ENCODE measurements around the gene APOBEC4.
A peak's percentile ranks its signal among the peaks of the same experiment; 100 is the strongest.
"Not testable (repeated sequence)": the region's sequence is repeated elsewhere in the genome, so short reads cannot be mapped to it uniquely, and the experiment has no call there.

The APOBEC4 gene

DNA sequence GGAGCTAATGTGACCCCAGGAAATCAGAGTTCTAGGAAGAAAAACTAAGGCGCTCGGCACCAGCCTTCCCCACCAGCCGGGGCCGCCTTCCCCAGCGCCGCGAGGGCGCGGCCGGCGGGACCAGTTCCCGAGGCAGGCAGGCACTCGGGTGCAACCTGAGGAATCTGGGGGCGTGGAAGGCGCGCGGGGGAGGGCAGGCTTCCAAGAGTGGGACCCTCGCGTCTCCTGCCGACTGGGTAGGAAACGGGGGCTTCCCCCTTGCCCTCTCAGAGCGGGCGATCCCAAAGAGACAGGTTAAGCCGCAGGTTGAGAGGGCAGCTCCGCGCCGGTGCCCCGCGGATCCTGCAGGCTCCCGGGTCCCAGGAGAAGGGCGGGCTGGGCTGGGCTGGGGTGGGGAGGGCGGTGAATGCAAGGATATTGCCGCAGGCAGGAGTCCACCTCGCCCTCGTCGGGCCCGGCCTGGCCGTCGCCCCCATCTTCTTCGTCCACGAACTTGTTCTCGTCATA lies 18.0 kb downstream of the APOBEC4 start:
- DNase-seq (ENCODE audit: low read depth in 2 of 3, low spot score in 1 of 3) = peak in 1 of 3 donors; percentile 23

DNA sequence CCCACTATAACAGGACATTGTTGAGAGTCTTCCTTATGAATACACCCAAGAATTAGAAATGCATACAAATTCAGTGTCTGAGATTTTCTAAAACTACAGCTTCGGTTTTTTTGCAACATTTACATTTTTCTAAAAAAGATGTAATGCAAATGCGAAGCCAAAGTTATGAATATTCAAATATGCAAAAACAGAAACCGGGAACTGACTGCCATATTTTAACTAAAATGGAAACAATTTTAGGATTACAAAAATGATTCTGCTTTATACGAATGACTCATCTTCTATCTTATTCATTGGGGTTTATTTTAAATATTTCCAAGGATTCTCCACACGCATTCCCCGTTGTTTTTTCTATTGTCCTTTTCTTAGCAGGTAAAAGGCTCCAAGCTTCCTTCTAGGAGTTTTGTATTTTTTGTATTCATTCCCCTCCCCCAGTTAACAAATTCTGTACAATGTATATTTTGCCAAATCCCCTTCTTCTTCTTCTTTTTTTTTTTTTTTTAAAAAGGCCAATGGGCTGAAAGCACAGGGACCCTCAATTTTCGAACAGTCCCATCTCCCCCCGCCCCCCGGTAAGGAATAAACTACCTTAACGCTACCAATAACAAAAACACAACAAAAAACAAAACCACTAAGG lies 18.6 kb downstream of the APOBEC4 start:
- no peak for DNase-seq (ENCODE audit: low read depth in 2 of 3, low spot score in 1 of 3)

DNA sequence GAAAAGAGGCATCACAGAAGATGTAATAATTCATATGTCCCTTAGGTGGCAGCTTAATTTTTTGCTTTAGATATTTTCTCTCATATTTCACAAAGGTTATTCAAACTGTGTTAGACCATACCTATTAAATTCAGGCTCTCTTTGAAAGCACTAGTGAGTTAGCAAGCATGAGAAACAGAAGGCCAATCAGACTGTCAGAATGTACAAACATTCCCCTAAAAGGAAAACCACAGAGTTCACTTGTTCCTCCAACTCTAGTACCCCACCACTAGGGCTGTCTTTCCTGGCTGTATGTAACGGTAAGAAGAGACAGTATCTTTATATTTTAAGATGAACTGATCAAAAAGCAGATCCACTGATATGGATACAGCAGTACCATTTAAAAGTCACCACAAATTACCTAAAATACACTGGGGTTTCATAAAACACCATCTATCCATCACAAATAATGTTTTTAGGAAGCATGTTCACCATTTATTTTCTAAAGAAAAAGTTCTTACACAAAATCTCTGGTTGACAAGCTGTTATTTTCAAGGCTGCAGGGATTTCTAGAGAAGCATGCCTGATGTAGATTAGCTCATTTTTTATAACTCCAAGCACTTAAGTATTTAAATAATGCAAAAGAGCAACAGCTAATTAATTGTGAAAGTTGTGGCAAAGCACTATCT lies 19.3 kb downstream of the APOBEC4 start:
- no peak for DNase-seq (ENCODE audit: low read depth in 2 of 3, low spot score in 1 of 3)

DNA sequence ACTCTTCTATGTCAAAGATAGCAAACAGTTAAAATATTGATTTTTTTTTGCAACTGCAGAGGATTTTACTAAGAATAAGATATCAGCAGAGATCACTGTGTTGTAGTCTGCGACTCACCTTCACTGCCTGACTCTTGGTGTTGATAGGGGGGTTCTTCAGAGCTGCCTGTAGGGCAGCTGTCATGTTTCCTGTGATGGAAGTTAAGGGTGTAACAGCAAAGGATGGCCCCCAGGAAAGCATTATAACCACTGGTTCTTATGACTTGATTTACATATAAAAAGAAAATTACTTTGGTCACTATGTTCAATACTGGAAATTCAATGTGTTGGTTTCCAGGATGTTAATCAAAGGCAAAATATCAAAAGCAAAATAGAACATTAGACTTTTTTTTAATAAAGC lies 20.2 kb downstream of the APOBEC4 start:
- DNase-seq (ENCODE audit: low read depth in 2 of 3, low spot score in 1 of 3) = no peak

DNA sequence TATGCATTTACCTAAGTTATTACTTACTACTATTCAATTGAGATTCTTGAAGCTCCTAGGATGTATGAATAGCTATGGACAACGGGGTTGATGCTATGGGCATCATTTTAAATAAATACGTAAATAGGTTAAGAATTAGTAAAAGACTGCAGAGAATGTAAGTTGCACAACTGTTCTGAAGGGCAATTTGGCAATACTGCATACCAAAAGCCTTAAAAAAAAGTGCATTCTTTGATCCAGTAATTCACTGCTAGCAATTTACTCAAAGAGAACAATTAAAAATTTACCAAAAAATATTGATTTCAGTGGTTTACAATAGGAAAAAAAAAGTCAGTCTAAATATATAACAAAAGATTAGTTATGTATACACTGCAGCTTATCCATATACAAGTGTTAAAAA lies 21.0 kb downstream of the APOBEC4 start:
- DNase-seq (ENCODE audit: low read depth in 2 of 3, low spot score in 1 of 3) = no peak

DNA sequence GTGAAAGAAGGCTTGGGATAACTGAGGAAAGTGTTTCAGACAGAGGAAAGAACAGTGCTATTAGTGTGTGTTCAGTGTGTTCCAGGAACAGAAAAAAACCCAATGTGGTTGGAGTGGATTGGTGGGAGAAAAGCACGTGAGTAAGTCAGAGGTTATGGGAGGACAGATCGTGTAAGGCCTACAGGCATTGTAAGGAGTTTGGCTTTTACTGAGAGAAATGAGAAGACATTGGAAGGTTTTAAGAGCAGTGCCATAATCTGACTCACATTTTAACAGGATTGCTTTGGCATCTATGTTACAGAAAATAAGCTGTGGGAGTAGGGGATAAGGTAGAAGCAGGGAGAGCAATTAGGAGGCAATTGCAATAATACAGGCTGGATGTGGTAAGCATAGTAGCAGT lies 22.4 kb downstream of the APOBEC4 start:
- DNase-seq (ENCODE audit: low read depth in 2 of 3, low spot score in 1 of 3) = no peak

DNA sequence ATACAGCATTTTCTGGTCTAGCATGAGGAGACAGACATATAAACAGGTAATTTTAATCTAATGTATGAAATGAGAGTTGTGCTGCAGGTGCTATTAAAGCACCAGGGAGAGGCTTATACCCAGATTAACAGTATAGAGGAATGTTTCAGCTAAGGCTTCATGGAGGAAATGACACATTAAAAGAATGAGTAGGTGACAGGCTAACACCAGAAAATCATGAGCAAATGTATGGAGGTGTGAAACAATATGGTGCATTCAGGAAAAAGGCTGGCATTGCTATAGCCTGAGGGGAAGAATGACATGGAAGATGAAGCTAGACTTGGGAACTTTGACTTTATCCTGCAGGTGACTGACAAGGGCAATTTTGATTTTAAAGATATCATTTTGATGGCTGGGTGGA lies 24.6 kb downstream of the APOBEC4 start:
- no peak for DNase-seq (ENCODE audit: low read depth in 2 of 3, low spot score in 1 of 3)

DNA sequence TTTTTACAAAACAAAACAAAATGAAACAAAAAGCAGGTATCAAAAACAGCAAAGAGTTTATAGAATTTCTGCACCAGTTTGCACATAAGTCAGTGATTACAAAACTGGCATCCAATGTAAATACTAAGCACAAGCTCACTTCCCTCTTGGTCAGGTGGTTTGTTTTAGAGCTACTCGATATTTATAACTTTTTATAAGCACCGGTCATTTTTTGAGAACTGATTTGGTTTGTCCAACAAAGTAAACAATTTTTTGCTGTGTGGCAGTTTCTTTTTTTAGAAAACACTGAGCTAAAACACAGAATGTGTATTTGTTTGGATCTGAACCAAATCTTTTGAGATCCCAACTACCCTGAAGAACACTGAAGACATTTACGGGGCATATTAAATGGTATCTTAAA lies 26.9 kb downstream of the APOBEC4 start:
- not testable (repeated sequence) for DNase-seq (ENCODE audit: low read depth in 2 of 3, low spot score in 1 of 3)

DNA sequence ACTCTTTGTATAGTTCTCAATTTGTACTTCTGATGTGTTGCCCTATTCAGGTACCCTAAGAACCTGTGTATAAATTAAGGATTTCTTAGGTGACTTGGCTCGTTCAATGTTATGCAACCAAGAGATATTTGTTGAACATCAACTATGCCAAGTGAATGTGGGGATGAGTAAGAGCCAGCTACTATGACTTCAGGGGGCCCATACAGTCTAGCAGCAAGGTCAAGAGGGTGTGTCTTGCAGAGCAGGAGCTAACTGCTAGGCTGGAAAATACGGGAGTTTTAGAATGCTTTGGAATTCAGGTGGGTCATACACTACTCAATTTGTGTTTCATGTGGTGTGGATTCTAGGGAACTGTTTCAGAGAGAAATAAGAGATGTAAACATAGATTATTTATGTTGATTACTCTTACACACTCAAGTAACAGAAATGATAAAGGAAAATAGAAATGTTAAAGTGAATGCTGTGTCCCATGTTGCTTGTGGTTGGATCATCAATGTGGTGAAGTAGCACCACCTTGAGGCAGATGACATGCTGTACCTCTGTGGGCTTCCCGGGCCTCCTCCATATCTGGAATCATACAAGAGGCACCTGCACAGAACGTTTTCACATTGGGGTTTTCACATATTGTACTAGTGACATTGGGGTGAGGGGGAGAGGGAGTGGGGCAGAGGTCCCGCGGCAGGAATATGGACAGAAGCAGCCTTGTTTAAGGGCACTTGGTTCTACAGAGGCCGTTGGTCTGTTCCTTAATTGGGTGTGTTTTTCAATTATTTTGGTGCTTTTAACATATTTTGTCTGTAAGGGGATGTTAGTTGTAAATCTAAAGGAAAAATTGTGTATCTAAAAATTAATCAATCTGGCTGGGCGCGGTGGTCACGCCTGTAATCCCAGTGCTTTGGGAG lies 30.0 kb downstream of the APOBEC4 start:
- DNase-seq (ENCODE audit: low read depth in 2 of 3, low spot score in 1 of 3) = peak in 2 of 3 donors; percentile 16 to 31

DNA sequence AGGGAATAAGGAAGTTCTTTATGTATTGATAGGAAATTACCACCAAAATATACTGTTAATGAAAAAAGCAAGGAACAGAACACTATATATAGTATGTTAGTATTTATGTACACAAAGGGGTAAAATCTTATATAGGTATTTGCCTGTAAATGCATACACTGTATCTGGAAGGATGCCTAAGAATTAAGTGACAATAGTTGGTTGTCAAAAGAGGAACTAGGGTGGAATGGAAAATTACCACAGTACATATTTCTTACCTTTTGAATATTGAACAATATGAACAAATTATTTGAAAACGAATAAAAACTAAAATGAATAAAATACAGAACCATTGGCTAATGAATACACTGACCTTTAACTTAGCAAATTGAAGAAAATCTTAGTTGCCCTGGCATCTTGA lies 31.1 kb downstream of the APOBEC4 start:
- DNase-seq (ENCODE audit: low read depth in 2 of 3, low spot score in 1 of 3) = no peak

DNA sequence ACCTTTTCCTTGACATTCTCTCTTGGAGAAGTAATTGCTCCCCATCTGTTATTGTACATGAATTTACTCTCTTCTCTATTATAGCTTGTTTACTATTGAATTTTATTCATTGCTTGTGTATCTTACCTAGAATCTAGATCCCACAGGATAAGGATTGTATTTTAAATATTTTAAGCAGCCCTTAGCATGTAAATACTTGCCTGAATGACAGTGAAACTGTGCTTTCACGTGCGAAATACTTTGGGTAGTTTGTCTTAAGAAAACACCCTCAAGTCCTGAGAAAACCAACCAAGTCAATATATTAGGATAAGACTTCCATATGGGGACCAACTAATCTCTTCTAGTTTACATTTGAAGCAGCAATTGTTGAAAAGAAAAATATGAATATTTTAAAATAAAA lies 32.8 kb downstream of the APOBEC4 start:
- DNase-seq (ENCODE audit: low read depth in 2 of 3, low spot score in 1 of 3) = no peak

DNA sequence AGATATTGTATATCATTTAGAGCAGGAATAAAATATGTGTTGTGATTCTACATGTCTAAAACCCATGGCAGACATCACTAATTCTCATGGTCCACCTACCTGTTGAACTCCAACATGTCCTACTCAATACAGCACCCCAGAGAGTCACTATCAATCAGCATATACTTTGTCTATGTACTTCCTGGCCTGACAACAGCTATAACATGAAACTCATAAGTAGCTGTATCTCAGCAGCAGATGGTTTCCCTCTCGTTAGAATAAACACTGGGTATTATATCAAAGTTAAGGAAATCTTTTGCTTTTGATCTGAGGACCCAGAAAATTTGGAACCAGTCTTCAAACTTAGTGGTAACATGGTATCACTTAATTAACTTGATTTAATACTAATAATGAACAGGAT lies 33.3 kb downstream of the APOBEC4 start:
- DNase-seq (ENCODE audit: low read depth in 2 of 3, low spot score in 1 of 3) = no peak

DNA sequence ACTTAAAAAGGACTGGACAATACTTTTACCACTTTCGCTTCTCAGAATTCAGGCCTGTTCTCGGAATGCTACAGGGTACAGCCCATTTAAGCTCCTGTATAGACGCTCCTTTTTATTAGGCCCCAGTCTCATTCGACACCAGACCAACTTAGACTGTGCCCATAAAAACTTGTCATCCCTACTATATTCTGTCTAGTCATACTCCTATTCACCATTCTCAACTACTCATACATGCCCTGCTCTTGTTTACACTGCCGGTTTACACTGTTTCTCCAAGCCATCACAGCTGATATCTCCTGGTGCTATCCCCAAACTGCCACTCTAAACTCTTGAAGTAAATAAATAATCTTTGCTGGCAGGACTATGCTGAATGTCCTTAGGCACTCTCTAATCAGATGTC lies 34.9 kb downstream of the APOBEC4 start:
- DNase-seq (ENCODE audit: low read depth in 2 of 3, low spot score in 1 of 3) = not testable (repeated sequence)

DNA sequence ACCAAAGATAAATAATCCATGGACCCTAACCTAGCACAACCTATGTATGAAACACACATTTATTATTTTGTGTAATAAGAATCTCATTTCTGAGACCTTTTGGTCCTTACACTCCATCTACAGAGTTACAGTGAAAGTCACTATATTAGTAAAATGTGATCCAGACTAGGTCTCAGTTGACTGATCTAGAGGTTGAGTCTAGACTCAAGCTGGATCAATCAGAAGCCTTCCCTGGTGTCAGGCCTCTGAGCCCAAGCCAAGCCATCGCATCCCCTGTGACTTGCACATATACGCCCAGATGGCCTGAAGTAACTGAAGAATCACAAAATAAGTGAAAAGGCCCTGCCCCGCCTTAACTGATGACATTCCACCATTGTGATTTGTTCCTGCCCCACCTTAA lies 40.1 kb downstream of the APOBEC4 start:
- not testable (repeated sequence) for DNase-seq (ENCODE audit: low read depth in 2 of 3, low spot score in 1 of 3)

DNA sequence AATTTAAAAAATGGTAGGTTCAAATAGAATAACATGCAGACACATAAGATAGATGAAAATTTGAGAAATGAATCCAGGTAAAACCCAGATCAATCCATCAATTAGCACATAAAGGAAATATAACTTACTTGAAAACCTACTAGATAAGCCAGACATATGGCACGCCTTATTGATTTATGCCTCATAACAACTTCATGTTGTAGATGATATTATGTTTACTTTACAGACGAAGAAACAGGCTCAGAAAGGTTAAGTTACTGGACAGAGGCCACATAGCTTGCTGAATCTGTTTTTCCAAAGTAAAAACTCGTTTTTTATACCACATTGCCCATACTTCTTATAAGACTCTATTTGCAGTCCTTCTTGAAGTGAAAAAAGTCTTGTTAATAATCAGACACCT lies 40.7 kb downstream of the APOBEC4 start:
- no peak for DNase-seq (ENCODE audit: low read depth in 2 of 3, low spot score in 1 of 3)

DNA sequence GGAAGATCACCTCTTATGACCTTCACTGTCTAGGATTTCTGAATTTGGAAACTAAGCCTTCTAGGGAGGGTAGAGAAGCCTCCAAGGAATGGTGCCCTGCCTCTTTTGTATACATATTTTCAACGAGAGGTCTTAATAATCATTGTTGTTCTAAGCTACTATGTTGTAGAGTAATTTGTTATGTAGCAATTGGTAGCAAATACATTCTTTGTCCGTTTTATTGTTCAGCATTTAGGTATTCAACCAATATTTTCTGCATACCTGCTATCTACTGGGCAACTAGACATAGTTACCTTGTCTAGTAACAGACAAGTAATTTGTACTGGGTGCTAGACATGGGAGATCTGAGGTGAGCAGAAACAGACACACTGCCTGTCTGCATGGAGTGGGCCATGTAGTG lies 42.1 kb downstream of the APOBEC4 start:
- no peak for DNase-seq (ENCODE audit: low read depth in 2 of 3, low spot score in 1 of 3)

DNA sequence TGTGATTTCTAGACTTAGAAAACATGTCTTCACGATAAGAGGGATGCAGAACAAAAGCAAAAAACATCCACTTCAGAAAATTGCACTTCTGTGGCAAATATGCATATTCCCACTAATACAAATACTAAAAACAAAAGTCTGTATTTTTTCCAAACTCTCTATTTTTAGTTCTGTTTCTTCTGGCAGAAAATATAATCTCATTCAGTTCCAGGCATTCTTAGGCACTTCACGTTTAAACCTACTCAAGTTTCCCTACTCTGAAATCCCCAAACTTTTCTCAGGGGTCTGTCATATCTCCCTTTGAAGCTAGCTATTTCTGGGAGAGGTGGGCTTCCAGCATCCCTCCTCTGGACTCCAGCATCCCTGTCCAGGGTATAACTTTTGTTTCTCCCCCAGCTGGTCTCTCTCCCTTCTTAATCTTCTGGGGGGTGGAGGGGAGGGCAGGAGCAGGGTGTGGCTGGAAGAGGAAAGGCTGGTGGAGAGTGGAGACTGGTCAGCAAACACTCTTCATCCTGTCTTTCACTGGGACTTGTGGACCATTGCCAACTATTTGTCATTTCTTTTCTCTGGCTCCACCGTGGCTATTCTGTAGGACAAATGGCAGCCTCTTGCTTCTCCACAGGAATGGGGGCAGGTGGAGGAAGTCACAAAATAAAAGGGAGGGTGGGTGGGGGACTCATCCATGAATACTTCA lies 43.2 kb downstream of the APOBEC4 start:
- no peak for DNase-seq (ENCODE audit: low read depth in 2 of 3, low spot score in 1 of 3)

DNA sequence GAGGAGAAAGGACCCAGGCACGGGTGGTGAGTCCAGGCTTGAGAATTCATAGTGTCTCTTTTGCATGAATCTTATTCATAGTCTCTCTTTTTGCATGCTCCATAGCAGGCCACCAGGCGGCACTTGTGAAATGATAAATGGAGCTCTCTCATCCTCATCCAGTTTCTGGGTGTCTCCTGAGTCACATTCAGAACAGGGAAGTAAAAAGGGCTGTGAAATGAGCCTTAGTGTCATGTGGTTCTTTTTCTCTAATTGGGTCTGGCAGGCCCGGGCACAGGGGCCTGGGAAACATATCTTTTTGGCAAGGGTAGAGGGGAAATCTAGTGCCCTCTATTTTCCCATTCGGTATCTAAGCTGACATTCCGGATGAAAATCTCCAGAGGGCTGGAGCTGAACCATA lies 43.8 kb downstream of the APOBEC4 start:
- DNase-seq (ENCODE audit: low read depth in 2 of 3, low spot score in 1 of 3) = no peak

DNA sequence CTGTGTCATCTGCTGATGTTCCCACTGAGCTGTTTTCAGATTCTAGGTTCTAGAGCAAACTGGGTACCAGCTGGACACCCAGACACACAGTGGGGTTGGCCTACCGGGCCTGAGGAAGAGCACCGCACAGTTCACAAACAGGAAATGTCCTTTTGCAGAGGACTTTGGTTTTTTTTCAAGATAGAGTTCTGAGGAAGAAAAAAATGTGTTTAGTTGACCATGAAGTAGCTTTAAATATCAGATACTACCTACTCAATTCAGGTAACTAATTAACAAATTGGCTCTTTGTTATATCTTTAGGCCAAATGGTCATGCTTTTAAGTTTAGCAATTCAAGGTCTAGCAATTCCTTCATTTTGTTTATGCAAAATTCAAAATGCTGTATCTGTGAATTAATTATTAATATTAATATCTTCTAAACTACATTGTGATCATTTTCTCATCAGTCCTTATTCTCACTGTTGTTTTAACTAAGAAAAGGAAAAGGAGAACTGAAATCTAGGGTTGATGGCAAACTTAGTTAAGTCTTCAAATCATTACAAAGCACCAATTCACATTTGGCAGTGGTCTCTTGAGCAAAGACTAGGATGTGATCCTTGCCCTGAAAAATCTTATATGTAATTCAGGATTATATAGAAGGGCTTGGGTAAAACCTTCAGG lies 45.7 kb downstream of the APOBEC4 start:
- DNase-seq (ENCODE audit: low read depth in 2 of 3, low spot score in 1 of 3) = no peak

DNA sequence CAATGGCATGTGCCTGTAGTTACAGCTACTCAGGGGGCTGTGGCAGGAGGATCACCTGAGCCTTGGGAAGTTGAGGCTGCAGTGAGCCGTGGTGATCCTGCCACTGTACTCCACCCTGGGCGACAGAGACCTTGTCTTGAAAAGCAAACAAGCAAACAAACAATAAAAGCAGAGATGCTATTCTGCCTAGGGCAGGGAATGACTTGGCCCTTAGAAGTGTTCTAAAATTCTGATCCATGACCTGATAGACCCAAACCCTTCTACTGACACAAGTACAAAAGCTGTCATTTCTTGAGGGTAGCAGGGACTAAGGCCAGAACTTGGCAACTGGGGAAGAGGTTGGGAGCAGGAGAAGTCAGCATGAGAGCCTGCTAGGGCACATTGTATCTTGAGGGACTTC lies 47.2 kb downstream of the APOBEC4 start:
- DNase-seq (ENCODE audit: low read depth in 2 of 3, low spot score in 1 of 3) = no peak

DNA sequence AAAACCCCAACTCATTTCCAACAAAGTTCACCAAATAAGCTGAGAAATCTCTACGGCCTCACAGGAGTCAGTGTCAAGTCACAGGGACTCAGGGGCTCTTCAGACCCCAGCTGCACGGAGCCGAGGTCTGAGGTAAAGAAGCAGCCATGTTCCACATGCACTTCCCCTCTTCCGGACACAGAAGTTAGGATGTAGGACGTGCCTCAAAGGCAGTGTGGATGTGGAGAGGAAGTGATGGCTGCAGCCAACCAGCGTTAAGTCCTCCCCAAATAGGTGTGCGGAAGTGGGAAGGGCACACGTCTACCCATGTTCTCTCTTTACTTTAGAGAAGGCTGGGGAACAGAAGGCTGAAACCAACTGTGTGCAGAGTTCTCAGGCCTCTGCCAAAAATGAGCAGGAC lies 48.3 kb downstream of the APOBEC4 start:
- no peak for DNase-seq (ENCODE audit: low read depth in 2 of 3, low spot score in 1 of 3)
